Measurements from ENCODE around the gene PBLD.
"Not testable (repeated sequence)": the region's sequence is repeated elsewhere in the genome, so short reads cannot be mapped to it uniquely, and the experiment has no call there.

The PBLD gene

GRCh38 chr10:68330852-68331454 is 1.8 kb downstream of the PBLD start:
- peak in 1 of 2 donors; percentile 5 for DNase-seq (ENCODE audit: low read depth in 2 of 2)

GRCh38 chr10:68329506-68329861 is 3.2 kb downstream of the PBLD start:
- DNase-seq (ENCODE audit: low read depth in 2 of 2): no peak

- DNase-seq (ENCODE audit: low read depth in 2 of 2): no peak
Measured at GRCh38 chr10:68327889-68328786, 4.6 kb downstream of the PBLD start.

- not testable (repeated sequence) for DNase-seq (ENCODE audit: low read depth in 2 of 2)
Measured at GRCh38 chr10:68324396-68324795, 8.3 kb downstream of the PBLD start.

- DNase-seq (ENCODE audit: low read depth in 2 of 2): no peak
Measured at GRCh38 chr10:68318331-68319059, 14.2 kb downstream of the PBLD start.

GRCh38 chr10:68315582-68315981 is 17.1 kb downstream of the PBLD start:
- no peak for DNase-seq (ENCODE audit: low read depth in 2 of 2)

GRCh38 chr10:68314930-68315329 is 17.8 kb downstream of the PBLD start:
- not testable (repeated sequence) for DNase-seq (ENCODE audit: low read depth in 2 of 2)

GRCh38 chr10:68310531-68310930 is 22.2 kb downstream of the PBLD start:
- DNase-seq (ENCODE audit: low read depth in 2 of 2): no peak

- no peak for DNase-seq (ENCODE audit: low read depth in 2 of 2)
Measured at GRCh38 chr10:68305854-68306253, 26.9 kb downstream of the PBLD start.

GRCh38 chr10:68303849-68304412 is 28.8 kb downstream of the PBLD start:
- no peak for DNase-seq (ENCODE audit: low read depth in 2 of 2)

GRCh38 chr10:68302871-68303270 is 29.9 kb downstream of the PBLD start:
- no peak for DNase-seq (ENCODE audit: low read depth in 2 of 2)

- no peak for DNase-seq (ENCODE audit: low read depth in 2 of 2)
Measured at GRCh38 chr10:68302503-68302823, 30.3 kb downstream of the PBLD start.

- DNase-seq (ENCODE audit: low read depth in 2 of 2): no peak
Measured at GRCh38 chr10:68301790-68302502, 30.8 kb downstream of the PBLD start.

GRCh38 chr10:68301301-68301700 is 31.4 kb downstream of the PBLD start:
- no peak for DNase-seq (ENCODE audit: low read depth in 2 of 2)

GRCh38 chr10:68296843-68297663 is 35.7 kb downstream of the PBLD start:
- no peak for DNase-seq (ENCODE audit: low read depth in 2 of 2)

- no peak for DNase-seq (ENCODE audit: low read depth in 2 of 2)
Measured at GRCh38 chr10:68290736-68291135, 42.0 kb downstream of the PBLD start.

GRCh38 chr10:68288717-68289116 is 44.0 kb downstream of the PBLD start:
- DNase-seq (ENCODE audit: low read depth in 2 of 2): no peak

GRCh38 chr10:68284062-68285001 is 48.4 kb downstream of the PBLD start:
- DNase-seq (ENCODE audit: low read depth in 2 of 2): no peak

- DNase-seq (ENCODE audit: low read depth in 2 of 2): no peak
Measured at GRCh38 chr10:68280758-68281157, 52.0 kb downstream of the PBLD start.
